Occipital lobe (tissue), 2 donors: ENCODE data around the gene NRAP. TPM values are rescaled to one million over a fixed set of nuclear protein-coding genes. Genes with fewer than 3 reads are reported as not detected.

Source experiments
- DNase-seq: peaks from one replicate; lab custom pipeline; 2025; lab: John Stamatoyannopoulos, UW
- total RNA-seq: library from RNA; depleted of rRNA; stranded (reverse); fragments of >200 nt; gene quantifications from one replicate; pipeline ENCODE4 v1.2.3, GENCODE V29; 2014

The NRAP gene
- total RNA-seq, 1 donor from 2014 or later, result 0.31 TPM

GRCh38 chr10:113631684-113632367 lies 32.0 kb downstream of the NRAP start:
- no peak for DNase-seq

DNA sequence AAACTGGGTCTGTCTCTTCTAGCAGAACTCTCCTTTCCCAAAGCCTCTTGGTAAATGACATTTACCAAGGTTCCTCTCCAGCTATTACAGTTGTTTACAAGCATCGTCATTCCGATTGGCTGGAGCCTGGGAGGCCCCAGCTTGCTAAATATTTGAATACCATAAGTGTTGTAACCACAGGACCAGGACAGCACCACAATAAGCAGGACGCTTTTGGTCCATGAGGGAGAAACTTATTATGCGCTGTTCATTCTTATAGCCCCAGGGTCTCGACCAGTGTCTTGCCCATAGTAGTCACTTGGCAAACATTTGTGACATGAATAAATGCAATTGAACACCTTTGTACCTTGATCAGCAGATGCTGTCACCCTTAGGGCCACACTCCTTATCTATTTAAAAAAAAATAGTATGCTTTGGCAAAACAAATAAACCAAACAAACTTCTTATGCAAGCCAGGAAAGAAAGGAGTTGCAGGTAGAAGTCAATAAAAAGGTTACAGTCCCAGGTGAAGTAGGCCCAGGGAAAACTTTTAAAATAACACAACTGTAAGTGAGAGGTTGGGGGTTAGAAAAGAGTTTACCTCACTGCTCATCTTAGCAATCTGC lies 32.8 kb downstream of the NRAP start:
- DNase-seq, result no peak

DNA sequence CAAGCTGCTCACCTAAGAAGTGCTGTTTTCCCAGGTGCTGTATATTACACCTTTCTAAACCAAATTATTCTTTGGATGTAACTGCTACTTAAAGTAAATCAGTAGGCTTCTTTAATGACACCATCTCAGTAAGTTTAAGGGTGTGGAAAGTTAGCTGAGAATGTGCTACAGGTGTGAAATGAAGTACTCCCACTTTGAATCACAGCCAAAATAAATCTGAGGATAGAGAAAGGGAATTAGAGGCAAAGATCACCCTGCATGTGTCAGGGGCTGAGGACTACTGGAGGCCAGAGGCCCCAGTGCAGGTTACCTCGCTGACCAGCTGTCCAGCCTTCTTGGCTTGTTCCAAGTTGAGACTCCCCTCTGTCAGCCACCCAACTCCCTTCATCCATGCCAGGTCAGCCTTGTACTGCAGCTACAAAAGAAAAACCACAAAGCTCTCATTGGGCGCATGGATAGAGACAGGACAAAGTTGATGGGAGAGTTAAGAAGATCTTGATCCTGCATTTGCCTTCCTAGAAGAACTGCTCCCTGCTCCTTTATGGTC lies 35.2 kb downstream of the NRAP start:
- DNase-seq, result no peak

GRCh38 chr10:113627836-113628235 lies 36.0 kb downstream of the NRAP start:
- no peak for DNase-seq

DNA sequence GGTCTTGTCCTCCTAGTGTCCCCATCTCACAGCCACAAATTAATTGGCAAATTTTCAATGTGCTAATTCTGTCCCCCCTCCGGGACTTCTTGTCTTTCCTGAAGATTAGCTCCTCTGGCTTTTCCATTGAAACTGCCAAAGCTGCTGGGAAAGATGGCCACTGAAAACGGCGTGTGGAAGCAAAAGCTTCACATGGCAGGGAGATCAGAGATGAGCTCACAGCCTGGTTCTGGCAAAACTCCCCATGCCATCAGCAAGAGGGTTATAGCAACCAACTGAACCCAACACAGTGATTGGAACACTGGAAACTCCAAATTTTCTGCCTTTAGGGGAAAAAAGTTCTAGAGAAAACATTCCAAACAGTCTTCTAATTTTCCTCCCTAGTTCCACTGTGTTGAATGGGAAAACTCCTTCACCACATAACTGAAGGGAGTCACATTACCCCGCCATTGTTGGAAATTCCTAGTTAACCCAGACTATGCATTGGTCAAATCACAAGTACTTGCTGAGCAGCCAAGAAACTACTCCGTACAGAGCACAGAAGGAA lies 37.0 kb downstream of the NRAP start:
- no peak for DNase-seq

DNA sequence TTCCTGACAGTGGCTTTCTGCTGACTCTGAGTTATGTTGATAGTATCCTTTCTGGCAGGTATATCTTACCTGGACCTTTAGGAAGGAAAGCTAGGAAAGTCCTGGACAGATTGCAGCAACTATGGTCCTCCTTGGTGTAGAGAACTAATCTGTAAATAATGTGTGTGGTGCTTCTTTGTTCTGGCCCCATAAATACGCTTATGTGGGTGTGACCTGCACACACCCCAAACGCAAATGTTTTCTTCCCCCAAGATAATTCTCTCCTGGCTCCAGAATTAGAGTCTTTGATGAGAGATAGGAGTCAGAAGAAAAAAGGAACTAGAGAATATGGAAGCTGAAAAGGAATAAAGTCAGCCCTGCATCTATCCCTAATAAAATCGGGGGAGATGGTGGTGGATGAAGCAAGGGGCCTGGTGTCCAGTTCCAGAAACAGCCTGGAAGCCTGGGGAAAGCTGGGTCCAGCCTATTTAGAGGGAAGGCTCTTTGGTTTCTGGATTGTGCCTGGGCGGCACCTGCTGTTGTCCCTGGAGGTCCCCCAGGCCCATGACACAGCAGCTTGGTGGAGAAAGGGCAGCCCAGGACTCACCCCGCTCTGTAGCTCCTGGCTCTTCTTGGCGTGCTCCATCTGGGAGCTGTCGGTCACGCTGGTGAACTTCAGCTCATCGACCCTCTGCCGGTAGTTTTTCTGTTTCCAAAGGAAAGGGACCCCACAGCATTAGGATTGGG lies 38.2 kb downstream of the NRAP start:
- DNase-seq, result no peak

DNA sequence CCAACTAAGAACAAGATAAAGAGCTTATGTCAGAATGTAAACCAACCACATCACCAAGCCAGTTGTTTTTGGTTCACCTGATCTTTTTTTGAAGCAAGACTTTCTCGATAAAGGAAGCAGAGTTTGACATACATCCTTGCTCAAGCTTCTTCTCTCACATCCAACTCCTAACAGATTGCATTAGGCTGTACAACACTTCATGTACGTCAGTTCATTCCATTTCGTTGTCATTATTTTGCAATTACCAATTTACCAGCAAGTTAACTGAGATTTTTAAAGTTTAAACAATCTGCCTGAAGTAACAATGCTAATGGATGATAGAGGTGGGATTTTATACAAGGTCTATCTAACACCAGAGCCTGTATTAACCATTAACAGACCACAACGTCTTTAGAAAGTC lies 41.0 kb downstream of the NRAP start:
- no peak for DNase-seq

DNA sequence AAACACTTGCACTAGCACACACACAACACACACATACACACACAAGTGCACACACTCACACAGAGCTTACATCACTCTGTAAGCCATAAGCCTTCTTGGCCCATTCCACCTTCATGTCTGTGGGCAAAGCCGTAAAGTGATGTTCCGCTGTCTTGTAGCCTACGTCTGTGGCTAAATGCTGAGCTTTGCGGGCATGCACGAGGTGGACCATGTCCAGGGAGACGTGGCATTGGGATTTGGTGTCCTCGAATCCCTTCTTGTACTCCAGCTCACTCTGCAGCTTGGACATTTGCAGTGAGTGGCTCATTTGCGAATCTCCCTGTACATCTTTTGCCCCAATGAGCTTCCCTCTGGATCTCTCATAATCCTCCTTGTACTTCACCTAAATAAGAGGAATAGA lies 42.0 kb downstream of the NRAP start:
- no peak for DNase-seq

DNA sequence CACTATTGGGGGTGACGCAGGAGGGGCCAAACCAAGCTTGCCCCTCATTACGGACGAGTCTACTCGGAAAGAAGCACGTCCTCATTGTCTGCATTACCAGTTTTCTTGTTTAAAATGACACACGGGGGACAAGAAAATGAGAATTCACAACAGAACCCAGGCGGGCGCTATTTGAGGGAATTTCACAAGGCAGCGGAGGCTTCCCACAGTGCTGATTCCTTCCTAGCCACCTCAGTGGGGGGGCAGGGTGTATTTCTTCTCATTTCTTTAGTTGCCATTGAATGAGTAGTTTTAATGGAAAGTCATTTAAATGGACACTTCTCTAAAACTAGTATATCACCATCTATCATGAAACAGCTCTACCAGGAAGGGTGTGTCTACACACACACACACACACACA lies 42.9 kb downstream of the NRAP start:
- DNase-seq, result no peak

- DNase-seq, result no peak
Measured at GRCh38 chr10:113620511-113620910, 43.3 kb downstream of the NRAP start.

DNA sequence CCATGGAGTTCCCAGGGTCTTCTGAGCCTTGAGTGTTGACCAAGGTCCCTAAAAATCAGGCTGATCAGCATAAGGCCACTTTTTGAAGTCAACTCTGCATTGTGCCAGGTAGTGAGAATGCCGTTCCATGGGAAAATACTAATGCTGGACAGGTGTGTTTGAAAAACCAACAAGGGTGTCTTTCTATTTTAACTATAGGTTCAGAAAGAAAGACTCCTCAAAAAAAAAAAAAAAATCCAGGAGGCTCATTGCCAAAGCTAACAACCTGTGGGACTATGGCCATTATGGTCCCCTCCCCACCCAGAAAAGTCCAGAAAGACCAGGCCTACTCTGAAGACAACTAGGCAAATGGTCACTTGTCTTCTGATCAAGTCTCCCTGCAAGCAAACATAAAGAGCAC lies 44.4 kb downstream of the NRAP start:
- DNase-seq, result no peak

DNA sequence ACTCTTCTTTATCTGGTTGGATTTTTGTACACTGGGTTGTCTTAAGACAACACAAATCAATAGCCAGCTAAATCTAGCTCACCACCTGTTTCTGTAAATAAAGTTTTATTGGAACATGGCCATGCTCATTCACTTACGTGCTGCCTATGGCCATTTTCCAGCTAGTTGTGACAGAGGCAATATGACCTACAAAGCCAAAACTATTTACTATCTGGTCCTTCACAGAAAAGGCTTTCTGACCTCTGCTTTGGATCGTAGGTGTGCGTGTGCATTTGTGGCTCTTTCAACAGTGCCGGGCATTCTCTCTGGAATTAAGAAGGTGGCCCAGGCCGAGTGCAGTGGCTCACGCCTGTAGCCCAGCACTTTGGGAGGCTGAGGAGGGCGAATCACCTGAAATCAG lies 45.5 kb downstream of the NRAP start:
- DNase-seq, result no peak

GRCh38 chr10:113617086-113617485 lies 46.8 kb downstream of the NRAP start:
- no peak for DNase-seq

- no peak for DNase-seq
Measured at GRCh38 chr10:113616244-113617074, 47.4 kb downstream of the NRAP start.

DNA sequence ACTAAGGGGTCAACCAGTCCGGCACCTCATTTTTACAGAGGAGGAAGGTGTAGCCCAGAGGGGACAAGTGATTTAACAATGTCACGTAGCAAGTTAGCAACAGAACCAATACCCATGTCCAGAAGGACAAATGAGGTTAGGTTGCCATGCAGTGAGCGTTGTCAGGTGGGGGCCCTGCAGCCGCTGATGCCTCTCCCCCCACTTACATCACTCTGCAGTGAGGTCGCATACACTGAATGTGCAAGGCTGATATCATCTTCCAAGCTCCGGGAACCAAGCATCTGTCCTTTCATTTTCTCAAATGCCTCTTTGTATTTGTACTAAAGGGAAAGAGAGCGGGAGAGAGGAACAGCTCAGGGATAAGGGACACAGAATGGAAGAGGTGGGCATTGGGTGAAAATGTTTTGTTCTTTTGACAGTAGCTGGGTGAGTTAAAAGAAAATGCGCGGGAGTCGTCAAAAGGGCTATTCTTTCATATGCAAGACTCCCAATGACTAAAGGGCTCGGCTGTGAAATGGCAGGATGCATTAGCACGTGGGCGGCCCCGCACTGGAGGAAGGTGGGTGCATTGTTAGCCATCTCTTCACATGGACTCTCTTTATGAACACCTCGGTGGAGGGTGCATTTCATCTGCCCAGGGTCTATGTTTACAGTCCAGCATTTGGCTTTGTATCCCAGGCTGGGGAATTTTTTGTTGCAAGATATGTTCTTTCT lies 49.7 kb downstream of the NRAP start:
- DNase-seq, result no peak

DNA sequence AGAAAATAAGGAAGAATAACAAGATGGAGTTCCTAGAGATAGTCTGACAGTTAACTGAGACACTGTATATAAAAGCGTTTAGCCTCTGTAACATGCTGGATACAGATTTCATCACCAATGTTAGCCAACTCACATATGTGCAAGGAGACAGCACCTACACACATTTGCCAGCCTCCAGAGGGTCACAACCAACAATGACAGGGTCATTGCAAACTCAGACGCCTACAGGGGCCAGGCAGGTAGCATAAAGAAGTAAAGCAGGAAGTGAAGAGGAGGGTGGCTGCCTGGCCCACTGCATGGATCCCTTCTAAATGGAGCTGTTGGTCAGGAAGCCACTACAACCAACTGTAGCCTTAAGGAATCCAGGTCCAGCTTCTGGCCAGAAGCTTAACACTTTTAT lies 50.4 kb downstream of the NRAP start:
- no peak for DNase-seq

DNA sequence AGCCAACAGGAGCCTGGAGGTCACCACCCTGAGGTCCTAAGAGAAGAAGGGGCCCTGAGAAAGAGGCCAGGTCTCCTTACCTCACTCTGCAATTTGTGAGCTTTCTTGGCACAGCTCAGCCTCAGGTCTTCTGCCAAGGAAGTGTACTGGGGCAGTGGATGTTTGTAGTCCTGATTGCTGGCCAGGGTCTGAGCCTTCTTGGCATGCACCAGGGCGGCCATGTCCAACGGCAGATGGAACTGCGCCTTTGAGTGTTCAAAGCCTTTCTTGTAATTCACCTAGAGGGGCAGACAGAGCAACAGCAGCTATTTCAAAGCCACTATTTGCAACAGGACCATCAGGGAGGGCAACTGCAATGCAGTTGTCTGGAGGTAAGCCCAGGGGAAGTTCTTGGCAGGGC lies 51.7 kb downstream of the NRAP start:
- no peak for DNase-seq

DNA sequence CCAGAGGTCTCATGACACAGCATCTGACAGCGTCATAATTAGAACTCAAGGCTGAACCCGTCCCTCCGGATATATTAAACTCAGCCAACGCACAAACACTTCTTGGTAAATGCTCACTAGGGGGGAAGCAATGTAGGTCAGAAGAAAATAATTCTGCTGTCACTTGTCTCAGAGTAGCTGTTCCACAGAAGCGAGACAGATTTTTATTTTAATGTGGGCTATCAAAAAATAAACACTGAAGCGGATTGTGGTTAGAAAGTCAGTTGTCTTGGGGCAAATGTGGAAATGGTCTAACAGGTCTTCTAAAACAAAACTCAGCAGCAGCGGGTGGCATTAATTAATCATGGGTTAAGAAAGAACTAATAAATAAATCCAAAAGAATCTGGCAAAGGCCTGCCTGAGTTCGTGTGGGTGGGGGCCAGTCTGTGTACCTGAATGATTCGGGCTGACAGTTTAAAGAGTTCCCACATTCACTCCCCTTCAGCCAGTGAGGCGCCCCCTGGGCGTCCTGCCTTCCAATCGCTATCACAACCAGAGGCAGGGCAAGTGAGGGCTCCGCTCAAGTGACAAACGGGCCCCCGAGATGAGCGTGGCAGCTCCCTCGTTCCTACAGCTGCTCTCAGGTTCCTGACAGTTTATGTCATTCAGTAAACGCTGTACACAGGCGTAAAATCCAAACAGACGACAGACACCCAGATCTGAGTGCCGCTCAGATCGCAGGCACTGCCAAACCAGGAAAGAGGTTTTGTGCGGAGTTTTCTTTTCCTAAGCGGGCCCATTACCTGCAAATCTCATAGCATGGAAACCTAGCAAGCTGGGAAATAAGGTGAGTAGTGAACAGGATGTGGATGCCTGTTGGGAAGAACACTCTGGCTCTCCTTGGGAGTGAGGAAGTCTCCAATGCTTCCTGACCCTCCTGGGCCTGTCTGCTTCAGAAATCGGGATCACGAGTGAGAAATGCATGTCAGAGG lies 52.9 kb downstream of the NRAP start:
- DNase-seq, result no peak

DNA sequence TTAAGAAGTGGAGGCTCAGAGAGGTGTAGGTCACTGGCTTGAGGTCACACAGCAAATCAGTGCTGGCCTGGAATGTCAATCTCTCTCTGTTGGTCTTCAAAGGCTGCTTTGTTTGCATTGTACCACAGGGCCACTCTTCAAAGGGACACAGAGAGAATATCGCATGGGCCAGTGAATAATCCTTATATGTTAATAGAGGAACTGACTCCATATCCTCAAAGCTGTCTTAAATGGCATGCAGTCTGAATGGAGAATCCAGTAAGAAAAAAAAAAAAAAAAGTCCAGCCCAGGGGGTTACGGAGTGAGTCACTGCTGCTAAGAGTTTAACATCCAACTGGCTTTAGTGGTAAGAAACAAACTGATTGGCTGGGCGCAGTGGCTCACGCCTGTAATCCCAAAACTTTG lies 54.1 kb downstream of the NRAP start:
- DNase-seq, result no peak
